ENCODE data around the gene MT1A.

The MT1A gene

GRCh38 chr16:56689171-56689570, 50.7 kb downstream of the MT1A start:
- Histone ChIP-seq H3K9me3 (ENCODE audit: control insufficient read depth, low read length) (no peaks in the 10 kb centered on the region), H2AFZ (no peak overlapping the region), H3K9ac (no peak overlapping the region), H3K27ac (no peak overlapping the region), H3K36me3 (ENCODE audit: control insufficient read depth, insufficient read depth, low read length) (no peaks in the 10 kb centered on the region), H3K4me3 (ENCODE audit: low read depth, low read length) (no peak overlapping the region), H3K4me2 (ENCODE audit: low read length) (no peak overlapping the region), H3K79me2 (no peaks in the 10 kb centered on the region), H3K27me3 (ENCODE audit: control insufficient read depth, insufficient read depth, low read length) (no peaks in the 10 kb centered on the region), H3K4me1 (peaks cover 11% of the 10 kb centered on the region)
- no peak for TF ChIP-seq CTCF (IDR thresholded peaks at IDR 0.05)

All from parathyroid adenoma (tissue), 2 donors.